Hepatocyte (in vitro differentiated cells): Measurements from ENCODE around the gene MAPKBP1.

Source experiments
- EZH2phosphoT487 ChIP-seq: fragments of 200-600 bp; sonication (generic); IDR thresholded peaks from one replicate; pipeline ENCODE4 v1.6.1; 2018; ENCODE audit warnings: antibody characterized with exemption, mild to moderate bottlenecking, low read depth, moderate library complexity; ENCODE audit not compliant: unreplicated experiment, severe bottlenecking
- TF ChIP-seq, protein P1 (sequence below): fragments of 200-600 bp; sonication (generic); IDR thresholded peaks from 2 replicates; pipeline ENCODE4 v1.5.1; 2016; ENCODE audit warnings: antibody characterized with exemption, mild to moderate bottlenecking; ENCODE audit not compliant: poor library complexity

DNA sequence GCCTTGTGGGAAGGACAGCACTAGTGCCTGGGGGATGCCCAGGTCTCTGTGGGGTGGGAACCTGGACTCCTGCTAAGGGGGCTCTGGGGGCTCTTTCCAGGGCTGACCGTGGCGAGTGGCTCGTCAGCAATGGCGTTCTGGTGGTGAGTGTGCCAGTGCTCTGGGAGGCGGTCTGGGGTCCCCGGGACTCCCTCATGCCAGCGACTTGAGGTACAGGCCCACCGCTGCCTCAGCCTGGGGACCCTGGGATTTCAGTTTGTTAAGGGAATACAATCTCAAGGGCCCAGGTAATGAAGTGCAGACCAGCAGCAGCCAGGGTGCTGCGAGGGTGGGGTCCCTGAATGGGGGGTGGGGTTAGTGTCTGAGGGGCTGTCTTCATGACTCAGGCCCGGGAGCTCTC is 66.8 kb downstream of the MAPKBP1 start:
- no peak for TF ChIP-seq EZH2phosphoT487
- TF ChIP-seq, protein P1, sequence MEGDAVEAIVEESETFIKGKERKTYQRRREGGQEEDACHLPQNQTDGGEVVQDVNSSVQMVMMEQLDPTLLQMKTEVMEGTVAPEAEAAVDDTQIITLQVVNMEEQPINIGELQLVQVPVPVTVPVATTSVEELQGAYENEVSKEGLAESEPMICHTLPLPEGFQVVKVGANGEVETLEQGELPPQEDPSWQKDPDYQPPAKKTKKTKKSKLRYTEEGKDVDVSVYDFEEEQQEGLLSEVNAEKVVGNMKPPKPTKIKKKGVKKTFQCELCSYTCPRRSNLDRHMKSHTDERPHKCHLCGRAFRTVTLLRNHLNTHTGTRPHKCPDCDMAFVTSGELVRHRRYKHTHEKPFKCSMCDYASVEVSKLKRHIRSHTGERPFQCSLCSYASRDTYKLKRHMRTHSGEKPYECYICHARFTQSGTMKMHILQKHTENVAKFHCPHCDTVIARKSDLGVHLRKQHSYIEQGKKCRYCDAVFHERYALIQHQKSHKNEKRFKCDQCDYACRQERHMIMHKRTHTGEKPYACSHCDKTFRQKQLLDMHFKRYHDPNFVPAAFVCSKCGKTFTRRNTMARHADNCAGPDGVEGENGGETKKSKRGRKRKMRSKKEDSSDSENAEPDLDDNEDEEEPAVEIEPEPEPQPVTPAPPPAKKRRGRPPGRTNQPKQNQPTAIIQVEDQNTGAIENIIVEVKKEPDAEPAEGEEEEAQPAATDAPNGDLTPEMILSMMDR: no peak
